Kidney (tissue), 14 donors: ENCODE measurements around the gene PDX1. TPM values are rescaled to one million over a fixed set of nuclear protein-coding genes. Genes with fewer than 3 reads are reported as not detected.
A peak's percentile ranks its signal among the peaks of the same experiment; 100 is the strongest.

ENCODE experiments used
- DNase-seq, 5 donors: peaks; one replicate each; pipeline ENCODE4 v3.0.0-alpha.2; 2013 to 2020
- FAIRE-seq: peaks from 2 replicates; lab custom pipeline; 2012; peaks lifted over from hg19 to GRCh38; lab: Jason Lieb, UNC
- H3K27ac ChIP-seq, 2 donors: one replicate each; pipeline ENCODE4 v1.7.0; 2013; ENCODE audit warnings: low read depth in 2 of 2, low read length in 2 of 2, inconsistent platforms in 1 of 2
- H3K27me3 ChIP-seq: one replicate; pipeline ENCODE4 v1.7.1; 2013; ENCODE audit warnings: low read length, inconsistent platforms; ENCODE audit not compliant: control insufficient read depth, insufficient read depth
- H3K36me3 ChIP-seq, 3 donors: one replicate each; pipeline versions ENCODE4 v1.7.0 to v1.7.1; 2013; ENCODE audit warnings: low read length in 3 of 3, control low read depth in 1 of 3, inconsistent platforms in 1 of 3; ENCODE audit not compliant: insufficient read depth in 3 of 3, control insufficient read depth in 2 of 3
- H3K4me1 ChIP-seq, 3 donors: one replicate each; pipeline versions ENCODE4 v1.7.0 to v1.7.1; 2013; ENCODE audit warnings: low read length in 3 of 3, inconsistent platforms in 1 of 3, low read depth in 1 of 3; ENCODE audit not compliant: control insufficient read depth in 2 of 3, insufficient read depth in 2 of 3
- H3K4me3 ChIP-seq, 3 donors: one replicate each; pipeline versions ENCODE4 v1.7.0 to v1.8.1; 2013; ENCODE audit warnings: low read length in 3 of 3, control low read depth in 1 of 3, inconsistent platforms in 1 of 3
- H3K9ac ChIP-seq, 3 donors: one replicate each; pipeline versions ENCODE4 v1.7.0 to v1.7.1; 2013; ENCODE audit warnings: low read length in 3 of 3, control low read depth in 1 of 3, inconsistent platforms in 1 of 3
- H3K9me3 ChIP-seq, 3 donors: one replicate each; pipeline versions ENCODE4 v1.7.0 to v1.7.1; 2013; ENCODE audit warnings: low read length in 3 of 3, control low read depth in 1 of 3, inconsistent platforms in 1 of 3; ENCODE audit not compliant: control insufficient read depth in 2 of 3, insufficient read depth in 1 of 3
- intact Hi-C: fragments of 100-400 bp; cut with DNase I; formaldehyde crosslinking; loops from one replicate; pipeline ENCODE4 v1.11.1; 2022
- polyA plus RNA-seq: library from polyadenylated mRNA; stranded (reverse); fragments of 350-450 nt; fragmentation: Illumina TruSeq; extraction: RNeasy Lipid Tissue Mini Kit (QIAGEN cat#74804); gene quantifications from one replicate; pipeline ENCODE4 v1.2.3, GENCODE V29; 2014; ENCODE audit warnings: low read depth, low replicate concordance; ENCODE audit not compliant: insufficient read depth
- total RNA-seq: library from RNA; stranded (reverse); fragmentation: NEBNext Ultra II Directional; extraction: Animal tissue kit (Norgen Biotek cat#: 25700); gene quantifications from one replicate; pipeline ENCODE4 v1.2.1, GENCODE V29; 2021
- TF ChIP-seq, protein P1 (sequence below): IDR thresholded peaks from 3 replicates; pipeline ENCODE4 v1.5.1; 2012; ENCODE audit warnings: mild to moderate bottlenecking, moderate library complexity, borderline replicate concordance; ENCODE audit not compliant: insufficient read depth; ENCODE audit errors: extremely low read depth
- donor health status: control.
- donor health status: control.
- donor health status: control.
- donor health status: control.
- donor health status: control.
- donor health status: DM: yes; HTN: yes; CAD: no.
- donor health status: Normal renal cell carcinoma (clear cell type).

Gene PDX1
- total and polyA plus RNA-seq, 2 donors from 2014 or later = not detected

DNA sequence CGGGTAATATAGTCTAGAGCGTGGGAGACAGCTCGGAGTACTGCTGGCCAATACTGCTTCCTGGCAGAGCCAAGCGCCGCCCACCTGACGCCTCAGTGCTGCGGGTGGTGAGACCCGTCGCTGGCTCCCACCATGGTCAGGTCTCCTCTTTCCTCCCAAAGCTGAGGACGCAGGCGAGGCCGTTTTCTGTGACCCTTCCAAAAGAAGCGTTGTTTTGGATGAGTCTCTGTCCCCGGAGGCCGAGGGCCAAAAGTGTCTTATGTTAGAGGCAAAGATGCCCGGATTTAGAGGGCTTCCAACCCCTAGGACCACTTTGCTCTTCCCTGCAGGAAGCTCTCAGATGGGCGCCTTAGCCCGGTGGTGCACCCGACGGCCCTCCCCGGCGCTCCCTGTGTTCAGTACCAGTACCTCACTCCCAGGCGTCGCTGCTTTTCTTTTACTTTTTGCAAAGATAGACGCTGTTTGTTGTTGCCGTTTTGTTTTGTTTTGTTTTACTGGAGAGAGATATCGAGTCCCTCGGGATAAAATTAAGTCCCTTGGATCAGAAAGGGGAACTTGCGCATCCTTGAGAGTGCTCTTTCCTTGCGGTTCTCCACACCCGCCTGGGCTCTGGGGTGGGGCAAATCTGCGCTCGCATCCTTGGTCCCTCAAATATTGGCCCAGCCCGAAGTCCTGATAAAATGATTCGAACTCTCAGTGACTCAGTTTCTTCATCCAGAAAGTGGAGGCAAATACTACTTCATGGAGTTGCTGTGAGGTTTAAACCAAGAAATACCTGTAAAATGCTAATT lies 7.0 kb downstream of the PDX1 start:
- TF ChIP-seq, protein P1, sequence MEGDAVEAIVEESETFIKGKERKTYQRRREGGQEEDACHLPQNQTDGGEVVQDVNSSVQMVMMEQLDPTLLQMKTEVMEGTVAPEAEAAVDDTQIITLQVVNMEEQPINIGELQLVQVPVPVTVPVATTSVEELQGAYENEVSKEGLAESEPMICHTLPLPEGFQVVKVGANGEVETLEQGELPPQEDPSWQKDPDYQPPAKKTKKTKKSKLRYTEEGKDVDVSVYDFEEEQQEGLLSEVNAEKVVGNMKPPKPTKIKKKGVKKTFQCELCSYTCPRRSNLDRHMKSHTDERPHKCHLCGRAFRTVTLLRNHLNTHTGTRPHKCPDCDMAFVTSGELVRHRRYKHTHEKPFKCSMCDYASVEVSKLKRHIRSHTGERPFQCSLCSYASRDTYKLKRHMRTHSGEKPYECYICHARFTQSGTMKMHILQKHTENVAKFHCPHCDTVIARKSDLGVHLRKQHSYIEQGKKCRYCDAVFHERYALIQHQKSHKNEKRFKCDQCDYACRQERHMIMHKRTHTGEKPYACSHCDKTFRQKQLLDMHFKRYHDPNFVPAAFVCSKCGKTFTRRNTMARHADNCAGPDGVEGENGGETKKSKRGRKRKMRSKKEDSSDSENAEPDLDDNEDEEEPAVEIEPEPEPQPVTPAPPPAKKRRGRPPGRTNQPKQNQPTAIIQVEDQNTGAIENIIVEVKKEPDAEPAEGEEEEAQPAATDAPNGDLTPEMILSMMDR = no peak
- Histone ChIP-seq H3K4me3 (no peak overlapping the region), H3K36me3 (no peaks in the 10 kb centered on the region), H3K9ac (no peak overlapping the region), H3K27ac (no peak overlapping the region), H3K4me1 (no peaks in the 10 kb centered on the region), H3K9me3 (no peaks in the 10 kb centered on the region), H3K27me3 (peaks cover 65% of the 10 kb centered on the region)
- DNase-seq = no peak
- FAIRE-seq = no peak
- intact Hi-C loops = no loop called here

DNA sequence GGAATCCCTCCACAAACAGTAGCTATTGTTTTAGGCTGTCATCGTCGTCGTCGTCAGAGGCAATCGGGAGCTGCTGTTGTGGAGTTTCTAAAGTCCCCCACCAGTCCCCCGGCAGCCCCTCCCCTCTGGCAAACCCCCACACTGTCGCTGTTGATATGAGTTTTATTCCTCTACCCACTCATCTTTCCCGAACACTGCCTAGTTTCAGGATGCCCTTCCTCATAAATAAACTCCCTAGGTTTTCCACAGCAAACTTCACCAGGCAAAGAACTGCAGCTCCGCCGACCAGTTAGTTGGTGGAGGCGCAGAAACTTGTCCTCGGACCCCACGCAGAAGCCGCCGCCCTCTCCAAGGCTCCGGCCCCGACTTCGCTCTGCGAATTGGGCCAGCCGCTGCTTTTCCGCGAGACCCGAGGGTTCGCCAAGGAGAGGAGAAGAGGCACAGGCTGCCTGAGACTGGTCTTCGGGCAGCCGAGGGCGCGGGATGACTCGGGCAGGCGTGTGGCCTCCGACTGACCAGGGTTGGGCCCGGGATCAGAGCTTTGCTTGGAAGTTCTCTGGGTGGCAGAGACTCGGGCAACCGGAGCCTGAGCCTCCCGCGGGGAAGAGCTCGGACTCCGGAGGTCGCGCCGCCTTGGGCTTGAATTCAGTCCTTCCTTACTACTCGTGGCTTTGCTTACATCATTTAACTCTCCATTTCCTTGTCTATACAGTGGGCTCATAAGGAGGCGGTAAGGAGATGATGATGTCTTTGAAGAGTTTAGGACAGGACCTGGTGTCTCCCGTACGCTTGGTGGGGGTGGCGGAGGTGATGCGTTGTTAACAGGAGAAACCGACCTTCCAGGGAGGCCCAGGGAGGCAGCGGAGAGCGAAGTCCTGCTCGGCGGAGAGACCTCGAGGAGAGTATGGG lies 7.9 kb downstream of the PDX1 start:
- H3K4me1 ChIP-seq = no peaks in the 10 kb centered on the region
- peaks cover 56% of the 10 kb centered on the region for H3K27me3 ChIP-seq
- no peaks in the 10 kb centered on the region for H3K9me3 ChIP-seq
- FAIRE-seq (no peak), DNase-seq (peak in 1 of 5 donors; percentile 73)
- TF ChIP-seq, protein P1 = no peak
- intact Hi-C loops = no loop called here
- no peak overlapping the region for H3K27ac ChIP-seq
- no peaks in the 10 kb centered on the region for H3K36me3 ChIP-seq
- H3K9ac ChIP-seq = no peak overlapping the region
- no peak overlapping the region for H3K4me3 ChIP-seq

DNA sequence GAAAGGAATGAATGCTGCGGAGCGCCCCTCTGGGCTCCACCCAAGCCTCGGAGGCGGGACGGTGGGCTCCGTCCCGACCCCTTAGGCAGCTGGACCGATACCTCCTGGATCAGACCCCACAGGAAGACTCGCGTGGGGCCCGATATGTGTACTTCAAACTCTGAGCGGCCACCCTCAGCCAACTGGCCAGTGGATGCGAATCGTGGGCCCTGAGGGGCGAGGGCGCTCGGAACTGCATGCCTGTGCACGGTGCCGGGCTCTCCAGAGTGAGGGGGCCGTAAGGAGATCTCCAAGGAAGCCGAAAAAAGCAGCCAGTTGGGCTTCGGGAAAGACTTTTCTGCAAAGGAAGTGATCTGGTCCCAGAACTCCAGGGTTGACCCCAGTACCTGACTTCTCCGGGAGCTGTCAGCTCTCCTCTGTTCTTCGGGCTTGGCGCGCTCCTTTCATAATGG lies 8.6 kb downstream of the PDX1 start:
- H3K27me3 ChIP-seq = peaks cover 50% of the 10 kb centered on the region
- intact Hi-C loops = no loop called here
- no peak overlapping the region for H3K27ac ChIP-seq
- DNase-seq (no peak), FAIRE-seq (no peak)
- TF ChIP-seq, protein P1 = no peak
- H3K4me1 ChIP-seq = no peaks in the 10 kb centered on the region
- no peak overlapping the region for H3K9ac ChIP-seq
- no peaks in the 10 kb centered on the region for H3K36me3 ChIP-seq
- no peak overlapping the region for H3K4me3 ChIP-seq
- no peaks in the 10 kb centered on the region for H3K9me3 ChIP-seq
